Endothelial cell of umbilical vein (primary cell): ENCODE results near the gene ETV6. TPM values are rescaled to one million over a fixed set of nuclear protein-coding genes. Genes with fewer than 3 reads are reported as not detected.

Experiments
- BruUV-seq: library from RNA; stranded (reverse); fragments of 400-500 nt; replicated peaks from 2 replicates; lab custom pipeline; 2021; lab: Mats Ljungman, UMichigan
- CTCF ChIA-PET: fragments of 300-600, 350-600 bp; sonication (Branson Sonifier 250); formaldehyde crosslinking; loops from one replicate; lab custom pipeline; 2021; ENCODE audit warnings: antibody characterized with exemption, inconsistent platforms; lab: Charles Lee
- POLR2A ChIA-PET: fragments of 300-600, 350-600 bp; sonication (Branson Sonifier 250); formaldehyde crosslinking; loops from one replicate; lab custom pipeline; 2021; ENCODE audit warnings: antibody characterized with exemption, inconsistent platforms; lab: Charles Lee
- DNase-seq: peaks from one replicate; pipeline ENCODE4 v3.0.0-alpha.2; 2011; ENCODE audit warnings: low read depth, low spot score
- FAIRE-seq: peaks from 2 replicates; lab custom pipeline; 2011; peaks lifted over from hg19 to GRCh38; lab: Jason Lieb, UNC
- H2AFZ ChIP-seq: 2 replicates; pipeline ENCODE4 v1.6.0; 2012; ENCODE audit warnings: low read depth, low read length, control low read depth, inconsistent platforms
- H3K27ac ChIP-seq: 2 replicates; pipeline ENCODE4 v1.5.1; 2011; ENCODE audit warnings: low read depth, mild to moderate bottlenecking, control low read depth, low read length, moderate library complexity; ENCODE audit not compliant: insufficient read depth
- H3K27me3 ChIP-seq, 2 experiments: 2 replicates each; pipeline versions ENCODE4 v1.6.0 to v1.6.1; 2011; ENCODE audit warnings: low read length in 2 of 2, mixed read lengths in 1 of 2; ENCODE audit not compliant: control insufficient read depth in 2 of 2, insufficient read depth in 2 of 2
- H3K36me3 ChIP-seq, 2 experiments: 2 replicates in 1 of 2; 3 replicates in 1 of 2; pipeline ENCODE4 v1.5.1; 2011; ENCODE audit warnings: low read length in 2 of 2, mild to moderate bottlenecking in 1 of 2, moderate library complexity in 1 of 2; ENCODE audit not compliant: control insufficient read depth in 2 of 2, insufficient read depth in 2 of 2; ENCODE audit errors: extremely low read depth in 1 of 2
- H3K4me1 ChIP-seq: 3 replicates; pipeline ENCODE4 v1.5.1; 2011; ENCODE audit warnings: mild to moderate bottlenecking, low read length; ENCODE audit not compliant: control insufficient read depth, insufficient read depth; ENCODE audit errors: extremely low read depth
- H3K4me2 ChIP-seq: 2 replicates; pipeline ENCODE4 v1.6.1; 2011; ENCODE audit warnings: low read length, control low read depth, mixed read lengths; ENCODE audit not compliant: insufficient read depth
- H3K4me3 ChIP-seq, 3 experiments: fragments of 200-600 bp in 1 of 3; sonication (generic), shearing (Covaris generic) in 1 of 3; replicated peaks in 1 of 3; 2 replicates each; pipeline ENCODE4 v1.5.1; 2011 to 2016; ENCODE audit warnings: control low read depth in 3 of 3, low read length in 3 of 3, mild to moderate bottlenecking in 2 of 3, inconsistent platforms in 1 of 3, low read depth in 1 of 3, moderate library complexity in 1 of 3; ENCODE audit not compliant: insufficient read depth in 1 of 3
- H3K79me2 ChIP-seq: 2 replicates; pipeline ENCODE4 v1.6.0; 2012; ENCODE audit warnings: low read length, inconsistent platforms; ENCODE audit not compliant: control insufficient read depth, insufficient read depth
- H3K9ac ChIP-seq: replicated peaks from 2 replicates; pipeline ENCODE3; 2011; ENCODE audit warnings: low read length, control low read depth; ENCODE audit not compliant: insufficient read depth; ENCODE audit errors: extremely low read depth
- H3K9me1 ChIP-seq: replicated peaks from 3 replicates; pipeline ENCODE4 v1.6.0; 2011; ENCODE audit warnings: mild to moderate bottlenecking, low read length; ENCODE audit not compliant: control insufficient read depth, insufficient read depth; ENCODE audit errors: extremely low read depth
- H3K9me3 ChIP-seq: replicated peaks from 2 replicates; pipeline ENCODE4 v1.5.1; 2012; ENCODE audit warnings: low read length, inconsistent platforms; ENCODE audit not compliant: control insufficient read depth, insufficient read depth
- H4K20me1 ChIP-seq: replicated peaks from 2 replicates; pipeline ENCODE3; 2011; ENCODE audit warnings: mild to moderate bottlenecking, low read length; ENCODE audit not compliant: control insufficient read depth, insufficient read depth; ENCODE audit errors: extremely low read depth
- CTCF ChIP-seq, 2 donors: IDR thresholded peaks; 1 replicate in 1 of 2; 2 replicates in 1 of 2; pipeline ENCODE4 v1.5.1; 2011; ENCODE audit warnings: low read length in 2 of 2, mild to moderate bottlenecking in 2 of 2, moderate library complexity in 2 of 2, control low read depth in 1 of 2, inconsistent platforms in 1 of 2, low read depth in 1 of 2; ENCODE audit not compliant: insufficient read depth in 1 of 2; ENCODE audit errors: extremely low read depth in 1 of 2
- EZH2 ChIP-seq: IDR thresholded peaks from 2 replicates; pipeline ENCODE4 v1.6.1; 2012; ENCODE audit warnings: borderline replicate concordance, low read depth, mild to moderate bottlenecking, moderate library complexity, low read length, inconsistent platforms; ENCODE audit not compliant: severe bottlenecking
- FOS ChIP-seq: IDR thresholded peaks from 2 replicates; pipeline ENCODE4 v1.6.1; 2011; ENCODE audit warnings: mild to moderate bottlenecking, low read length, moderate library complexity, borderline replicate concordance; ENCODE audit not compliant: insufficient read depth
- GATA2 ChIP-seq: IDR thresholded peaks from 2 replicates; pipeline ENCODE4 v1.7.0; 2011; ENCODE audit warnings: low read depth, mild to moderate bottlenecking, moderate library complexity, mixed read lengths, low read length; ENCODE audit not compliant: insufficient read length, insufficient read depth
- JUN ChIP-seq: IDR thresholded peaks from 2 replicates; pipeline ENCODE4 v1.6.1; 2011; ENCODE audit warnings: borderline replicate concordance, low read depth; ENCODE audit not compliant: insufficient read length, insufficient read depth
- MYC ChIP-seq: IDR thresholded peaks from one replicate; pipeline ENCODE4 v1.6.1; 2011; ENCODE audit warnings: mild to moderate bottlenecking, low read depth, low read length
- POLR2A ChIP-seq: IDR thresholded peaks from 2 replicates; pipeline ENCODE4 v1.6.1; 2012; ENCODE audit warnings: low read depth, mild to moderate bottlenecking, control low read depth, low read length
- POLR2AphosphoS5 ChIP-seq: IDR thresholded peaks from 2 replicates; pipeline ENCODE4 v1.6.1; 2012; ENCODE audit warnings: low read depth, mild to moderate bottlenecking, control low read depth, low read length, moderate library complexity; ENCODE audit not compliant: insufficient read depth
- dilution Hi-C: fragments of 300-500 bp; cut with MboI; formaldehyde crosslinking; loops from one replicate; pipeline ENCODE4 v1.15.0; 2019; ENCODE audit warnings: low sequenced_read_pairs; ENCODE audit not compliant: extremely low pct_ligation_motif_present
- intact Hi-C: fragments of 100-400 bp; cut with micrococcal nuclease; formaldehyde crosslinking; loops from one replicate; pipeline ENCODE4 v1.10.0; 2022
- polyA plus RNA-seq, 4 experiments: library from polyadenylated mRNA; depleted of rRNA in 3 of 4; stranded (reverse) in 3 of 4; unstranded in 1 of 4; fragments of >200 nt; gene quantifications; 2 replicates each; pipeline versions ENCODE4 v1.2.1 to v1.2.3, GENCODE V29; 2011 to 2012; ENCODE audit warnings: missing spikeins in 1 of 4
- total RNA-seq: library from RNA; stranded (reverse); gene quantifications from 2 replicates; pipeline ENCODE4 v1.2.3, GENCODE V29; 2021
- TF ChIP-seq, protein P1 (sequence below): IDR thresholded peaks from 2 replicates; pipeline ENCODE4 v1.6.1; 2011; ENCODE audit not compliant: insufficient read depth, insufficient read length

Gene ETV6
- total and polyA plus RNA-seq, 2 donors (not counting 3 experiments of a cell fraction or from before 2014, with no cell fraction given), result 15.9 to 57.1 TPM

DNA sequence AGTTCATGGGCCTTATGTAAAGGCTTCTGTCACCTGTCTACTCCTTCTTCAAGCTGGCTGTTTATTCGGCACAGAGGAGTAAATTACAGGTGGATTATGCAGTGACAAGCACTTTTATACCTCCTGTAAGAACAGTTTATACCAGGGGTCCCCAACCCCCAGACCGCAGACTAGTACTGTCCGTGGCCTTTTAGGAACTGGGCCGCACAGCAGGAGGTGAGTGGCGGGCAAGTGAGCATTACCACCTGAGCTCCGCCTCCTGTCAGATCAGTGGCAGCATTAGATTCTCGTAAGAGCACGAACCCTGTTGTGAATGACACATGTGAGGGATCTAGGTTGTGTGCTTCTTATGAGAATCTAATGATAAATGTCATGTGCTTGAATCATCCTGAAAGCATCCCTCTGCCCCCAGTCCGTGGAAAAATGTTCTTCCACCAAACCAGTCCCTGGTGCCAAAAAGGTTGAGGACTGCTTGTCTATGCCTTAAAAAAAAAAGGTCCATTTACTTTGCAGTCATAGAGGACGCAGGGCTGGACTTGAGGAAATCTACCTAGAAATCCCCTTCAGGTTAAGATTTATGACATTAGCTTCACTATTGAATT, 78.8 kb downstream of the ETV6 start:
- Histone ChIP-seq H3K4me2 (no peak overlapping the region), H3K27ac (no peak overlapping the region), H3K9me1 (no peaks in the 10 kb centered on the region), H3K4me1 (peaks cover 64% of the 10 kb centered on the region), H2AFZ (no peak overlapping the region), H3K27me3 (no peaks in the 10 kb centered on the region), H3K9ac (no peak overlapping the region), H3K9me3 (no peaks in the 10 kb centered on the region), H3K4me3 (no peak overlapping the region), H3K79me2 (peaks cover 79% of the 10 kb centered on the region), H4K20me1 (no peaks in the 10 kb centered on the region), H3K36me3 (peaks cover 0 to 2% of the 10 kb centered on the region in 2 experiments)
- ChIA-PET POLR2A (no interaction called here), CTCF (interaction anchor here (1.2 to 1.3 kb wide), 2 partner anchors 57 to 305 kb away, joined by 3 to 4 read pairs; no protein-coding TSS in a partner anchor)
- TF ChIP-seq JUN, result no peak
- no peak for TF ChIP-seq POLR2AphosphoS5
- TF ChIP-seq EZH2, result no peak
- TF ChIP-seq MYC, result no peak
- TF ChIP-seq, protein P1, sequence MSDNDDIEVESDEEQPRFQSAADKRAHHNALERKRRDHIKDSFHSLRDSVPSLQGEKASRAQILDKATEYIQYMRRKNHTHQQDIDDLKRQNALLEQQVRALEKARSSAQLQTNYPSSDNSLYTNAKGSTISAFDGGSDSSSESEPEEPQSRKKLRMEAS, result no peak
- TF ChIP-seq FOS, result no peak
- BruUV-seq, result no TSS peak
- intact Hi-C loops (no loop called here), dilution Hi-C loops (no loop called here)
- FAIRE-seq (no peak), DNase-seq (no peak)

- DNase-seq (no peak), FAIRE-seq (no peak)
- no peaks in the 10 kb centered on the region for H3K9me1 ChIP-seq
- no peak overlapping the region for H2AFZ ChIP-seq
- no peak overlapping the region for H3K4me3 ChIP-seq
- POLR2A ChIA-PET, result no interaction called here
- no peaks in the 10 kb centered on the region for H3K27me3 ChIP-seq
- H3K9me3 ChIP-seq, result no peaks in the 10 kb centered on the region
- peaks cover 57% of the 10 kb centered on the region for H3K4me1 ChIP-seq
- intact Hi-C loops, result no loop called here
- no peaks in the 10 kb centered on the region for H4K20me1 ChIP-seq
- H3K27ac ChIP-seq, result no peak overlapping the region
- CTCF ChIA-PET, result interaction anchor here (1.3 kb wide), 1 partner anchor 304 kb away, joined by 4 read pairs; no protein-coding TSS in a partner anchor
- H3K79me2 ChIP-seq, result peaks cover 79% of the 10 kb centered on the region
- dilution Hi-C loops, result no loop called here
- H3K9ac ChIP-seq, result no peak overlapping the region
- TF ChIP-seq JUN, result no peak
- TF ChIP-seq EZH2, result no peak
- TF ChIP-seq GATA2, result no peak
- TF ChIP-seq, protein P1, result no peak
- TF ChIP-seq CTCF (IDR thresholded peaks at IDR 0.05; ENCODE audit: extremely low read depth in 1 of 2, insufficient read depth in 1 of 2, low read depth in 1 of 2, low read length in 2 of 2), result no peak
- TF ChIP-seq POLR2AphosphoS5, result no peak
- TF ChIP-seq MYC, result no peak
- TF ChIP-seq POLR2A, result no peak
- no peak for TF ChIP-seq FOS
- H3K36me3 ChIP-seq, result peaks cover 0 to 2% of the 10 kb centered on the region in 2 experiments
- no peak overlapping the region for H3K4me2 ChIP-seq
- BruUV-seq, result no TSS peak
Observed at GRCh38 chr12:11729008-11729407, 79.5 kb downstream of the ETV6 start.
